Keratinocyte (primary cell): ENCODE results near the gene MTCH1. TPM values are rescaled to one million over a fixed set of nuclear protein-coding genes. Genes with fewer than 3 reads are reported as not detected.
A peak's percentile ranks its signal among the peaks of the same experiment; 100 is the strongest.

Experiments
- DNase-seq: peaks from one replicate; pipeline ENCODE4 v3.0.0-alpha.2; 2011; ENCODE audit warnings: low read depth, missing footprints, low spot score
- FAIRE-seq: peaks from 2 replicates; lab custom pipeline; 2011; peaks lifted over from hg19 to GRCh38; lab: Jason Lieb, UNC
- H2AFZ ChIP-seq: 2 replicates; pipeline ENCODE4 v1.6.0; 2012; ENCODE audit warnings: low read length, control low read depth, inconsistent platforms; ENCODE audit not compliant: control insufficient read depth
- H3K27ac ChIP-seq: 2 replicates; pipeline ENCODE4 v1.5.1; 2011; ENCODE audit warnings: low read length; ENCODE audit not compliant: control insufficient read depth, insufficient read depth
- H3K27me3 ChIP-seq: 3 replicates; pipeline ENCODE4 v1.6.0; 2011; ENCODE audit warnings: low read length; ENCODE audit not compliant: control insufficient read depth, insufficient read depth; ENCODE audit errors: extremely low read depth
- H3K36me3 ChIP-seq, 2 experiments: 2 replicates in 1 of 2; 3 replicates in 1 of 2; pipeline ENCODE4 v1.5.1; 2011; ENCODE audit warnings: low read length in 2 of 2, mild to moderate bottlenecking in 1 of 2; ENCODE audit not compliant: control insufficient read depth in 2 of 2, insufficient read depth in 2 of 2; ENCODE audit errors: extremely low read depth in 1 of 2
- H3K4me1 ChIP-seq: 3 replicates; pipeline ENCODE4 v1.5.1; 2011; ENCODE audit warnings: low read length; ENCODE audit not compliant: control insufficient read depth, insufficient read depth; ENCODE audit errors: extremely low read depth
- H3K4me2 ChIP-seq: 3 replicates; pipeline ENCODE4 v1.6.0; 2011; ENCODE audit warnings: low read depth, low read length; ENCODE audit not compliant: control insufficient read depth, insufficient read depth; ENCODE audit errors: extremely low read depth
- H3K4me3 ChIP-seq, 3 experiments: fragments of 200-600 bp in 1 of 3; sonication (generic) in 1 of 3; 2 replicates in 2 of 3; 3 replicates in 1 of 3; pipeline ENCODE4 v1.5.1; 2011 to 2016; ENCODE audit warnings: low read length in 3 of 3, mild to moderate bottlenecking in 3 of 3, control low read depth in 2 of 3, inconsistent platforms in 1 of 3, low read depth in 1 of 3, mixed read lengths in 1 of 3, mixed run types in 1 of 3, moderate library complexity in 1 of 3; ENCODE audit not compliant: control insufficient read depth in 2 of 3, insufficient read depth in 2 of 3; ENCODE audit errors: extremely low read depth in 1 of 3
- H3K79me2 ChIP-seq: 2 replicates; pipeline ENCODE4 v1.6.0; 2012; ENCODE audit warnings: low read length; ENCODE audit not compliant: control insufficient read depth, insufficient read depth
- H3K9ac ChIP-seq: 3 replicates; pipeline ENCODE4 v1.6.0; 2011; ENCODE audit warnings: low read length; ENCODE audit not compliant: control insufficient read depth, insufficient read depth; ENCODE audit errors: extremely low read depth
- H3K9me1 ChIP-seq: 3 replicates; pipeline ENCODE4 v1.6.0; 2011; ENCODE audit warnings: low read length; ENCODE audit not compliant: control insufficient read depth, insufficient read depth; ENCODE audit errors: extremely low read depth
- H3K9me3 ChIP-seq: 2 replicates; pipeline ENCODE4 v1.5.1; 2012; ENCODE audit warnings: low read depth, low read length; ENCODE audit not compliant: control insufficient read depth
- H4K20me1 ChIP-seq: 3 replicates; pipeline ENCODE4 v1.6.0; 2011; ENCODE audit warnings: low read length; ENCODE audit not compliant: control insufficient read depth, insufficient read depth; ENCODE audit errors: extremely low read depth
- EZH2 ChIP-seq: IDR thresholded peaks from one replicate; pipeline ENCODE4 v1.6.1; 2012; ENCODE audit warnings: inconsistent platforms, mild to moderate bottlenecking, low read length, moderate library complexity
- dilution Hi-C: fragments of 300-500 bp; cut with MboI; formaldehyde crosslinking; loops from one replicate; pipeline ENCODE4 v1.7.0; 2020; ENCODE audit warnings: low sequenced_read_pairs; ENCODE audit not compliant: extremely low pct_ligation_motif_present
- polyA plus RNA-seq, 5 experiments: library from polyadenylated mRNA; depleted of rRNA in 3 of 5; stranded (reverse) in 3 of 5; stranded (forward) in 1 of 5; unstranded in 1 of 5; fragments of >200 nt; gene quantifications; 1 replicate in 1 of 5; 2 replicates in 3 of 5; 3 replicates in 1 of 5; pipeline versions ENCODE4 v1.2.1 to v1.2.3, GENCODE V29; 2011 to 2012; ENCODE audit warnings: missing spikeins in 2 of 5, low read depth in 1 of 5, low replicate concordance in 1 of 5
- TF ChIP-seq, protein P1 (sequence below), 3 experiments: IDR thresholded peaks in 1 of 3; conservative IDR thresholded peaks in 1 of 3; optimal IDR thresholded peaks in 1 of 3; 2 replicates in 2 of 3; 3 replicates in 1 of 3; pipeline versions ENCODE3 to v1.5.1; 2011; ENCODE audit warnings: low read length in 3 of 3, mild to moderate bottlenecking in 3 of 3, moderate library complexity in 2 of 3, control low read depth in 1 of 3, inconsistent platforms in 1 of 3; ENCODE audit not compliant: insufficient read depth in 2 of 3; ENCODE audit errors: extremely low read depth in 1 of 3

Gene MTCH1
- polyA plus RNA-seq, 1 donor (not counting 4 experiments of a cell fraction or from before 2014, with no cell fraction given): 88.8 TPM

DNA sequence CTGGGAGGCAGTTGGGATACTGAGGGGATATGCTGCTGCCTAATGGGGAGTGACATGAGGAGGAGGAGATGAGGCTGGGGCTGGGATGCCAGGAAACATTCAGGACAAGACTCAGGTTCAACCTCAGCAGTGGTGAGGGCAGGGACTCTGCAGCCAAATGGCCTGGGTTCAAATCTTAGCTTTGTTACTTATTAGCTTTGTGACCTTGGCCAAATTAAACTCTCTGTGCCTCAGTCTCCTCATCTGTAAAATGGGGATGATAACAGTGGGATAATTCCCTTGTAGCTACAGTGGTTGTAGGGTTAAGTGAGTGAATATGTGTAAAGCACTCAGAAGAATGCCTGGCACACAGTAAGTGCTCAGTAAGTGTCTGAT, 29.6 kb downstream of the MTCH1 start:
- peaks cover 23% of the 10 kb centered on the region for H3K4me1 ChIP-seq
- H3K36me3 ChIP-seq: no peaks in the 10 kb centered on the region
- no peak for TF ChIP-seq EZH2
- TF ChIP-seq, protein P1, sequence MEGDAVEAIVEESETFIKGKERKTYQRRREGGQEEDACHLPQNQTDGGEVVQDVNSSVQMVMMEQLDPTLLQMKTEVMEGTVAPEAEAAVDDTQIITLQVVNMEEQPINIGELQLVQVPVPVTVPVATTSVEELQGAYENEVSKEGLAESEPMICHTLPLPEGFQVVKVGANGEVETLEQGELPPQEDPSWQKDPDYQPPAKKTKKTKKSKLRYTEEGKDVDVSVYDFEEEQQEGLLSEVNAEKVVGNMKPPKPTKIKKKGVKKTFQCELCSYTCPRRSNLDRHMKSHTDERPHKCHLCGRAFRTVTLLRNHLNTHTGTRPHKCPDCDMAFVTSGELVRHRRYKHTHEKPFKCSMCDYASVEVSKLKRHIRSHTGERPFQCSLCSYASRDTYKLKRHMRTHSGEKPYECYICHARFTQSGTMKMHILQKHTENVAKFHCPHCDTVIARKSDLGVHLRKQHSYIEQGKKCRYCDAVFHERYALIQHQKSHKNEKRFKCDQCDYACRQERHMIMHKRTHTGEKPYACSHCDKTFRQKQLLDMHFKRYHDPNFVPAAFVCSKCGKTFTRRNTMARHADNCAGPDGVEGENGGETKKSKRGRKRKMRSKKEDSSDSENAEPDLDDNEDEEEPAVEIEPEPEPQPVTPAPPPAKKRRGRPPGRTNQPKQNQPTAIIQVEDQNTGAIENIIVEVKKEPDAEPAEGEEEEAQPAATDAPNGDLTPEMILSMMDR (optimal IDR thresholded peaks at IDR 0.05 in 1 of 3, IDR thresholded peaks at IDR 0.05 in 1 of 3, conservative IDR thresholded peaks at IDR 0.05 in 1 of 3; ENCODE audit: extremely low read depth in 1 of 3, insufficient read depth in 2 of 3, low read length in 3 of 3): no peak
- H2AFZ ChIP-seq: no peak overlapping the region
- no peak overlapping the region for H3K4me2 ChIP-seq
- H3K79me2 ChIP-seq: no peaks in the 10 kb centered on the region
- no peak overlapping the region for H3K27ac ChIP-seq
- dilution Hi-C loops: no loop called here
- FAIRE-seq: no peak
- H3K4me3 ChIP-seq: no peak overlapping the region
- no peaks in the 10 kb centered on the region for H3K9me3 ChIP-seq
- no peak overlapping the region for H3K9ac ChIP-seq
- DNase-seq: no peak
- H3K9me1 ChIP-seq: no peaks in the 10 kb centered on the region
- H3K27me3 ChIP-seq: no peaks in the 10 kb centered on the region
- no peaks in the 10 kb centered on the region for H4K20me1 ChIP-seq

DNA sequence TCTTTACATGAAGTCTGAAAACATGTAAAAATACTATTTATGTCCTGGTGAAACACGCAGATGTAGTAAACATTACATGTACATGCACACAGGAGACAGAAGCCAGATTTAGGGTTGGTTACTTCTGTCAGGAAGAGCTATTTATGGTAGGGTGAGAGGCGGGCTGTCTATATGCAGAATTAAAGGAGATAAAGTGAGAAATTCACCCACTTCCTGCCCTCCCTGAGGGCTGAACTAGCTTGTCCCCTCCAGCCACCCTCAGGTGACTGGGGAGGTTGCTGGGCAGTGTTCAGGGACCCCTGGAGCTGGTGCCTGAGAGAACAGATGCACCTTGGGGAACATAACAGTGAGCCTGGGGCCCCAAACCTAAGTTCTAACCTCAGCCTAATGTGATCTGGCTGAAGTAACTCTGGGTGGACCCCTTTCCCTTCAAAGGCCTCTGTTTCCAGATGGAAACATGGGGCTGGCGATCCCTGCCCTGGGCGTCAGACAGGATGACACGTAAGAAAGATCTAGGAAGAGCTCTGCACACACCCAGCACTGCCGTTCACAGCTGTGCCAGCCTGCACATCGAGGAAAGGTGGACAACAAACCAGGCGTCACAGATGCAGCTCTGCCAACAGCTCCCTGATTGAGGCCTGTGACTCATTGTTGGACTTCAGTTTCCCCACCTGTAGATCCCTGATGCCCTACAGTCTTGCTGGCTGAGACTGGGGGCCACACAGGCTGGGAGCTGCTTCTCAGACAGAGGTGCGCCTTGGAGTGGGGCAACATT, 30.1 kb downstream of the MTCH1 start:
- H3K4me3 ChIP-seq: no peak overlapping the region
- no peak for TF ChIP-seq EZH2
- TF ChIP-seq, protein P1 (optimal IDR thresholded peaks at IDR 0.05 in 1 of 3, IDR thresholded peaks at IDR 0.05 in 1 of 3, conservative IDR thresholded peaks at IDR 0.05 in 1 of 3; ENCODE audit: extremely low read depth in 1 of 3, insufficient read depth in 2 of 3, low read length in 3 of 3): no peak
- H3K9me3 ChIP-seq: no peaks in the 10 kb centered on the region
- H3K9me1 ChIP-seq: no peaks in the 10 kb centered on the region
- dilution Hi-C loops: no loop called here
- H3K27ac ChIP-seq: no peak overlapping the region
- no peaks in the 10 kb centered on the region for H3K36me3 ChIP-seq
- no peak overlapping the region for H3K4me2 ChIP-seq
- H3K9ac ChIP-seq: peak overlapping the region; percentile 18
- no peaks in the 10 kb centered on the region for H3K27me3 ChIP-seq
- FAIRE-seq (no peak), DNase-seq (peak; percentile 83)
- peak overlapping the region; percentile 51 for H2AFZ ChIP-seq
- peaks cover 20% of the 10 kb centered on the region for H3K4me1 ChIP-seq
- no peaks in the 10 kb centered on the region for H3K79me2 ChIP-seq
- H4K20me1 ChIP-seq: no peaks in the 10 kb centered on the region
